Stromal cell of bone marrow (primary cell): ENCODE results near the gene KLHL36.

Source experiments
- DNase-seq: peaks from one replicate; pipeline ENCODE4 v3.0.0-alpha.2; 2012; ENCODE audit warnings: low read depth

The KLHL36 gene

GRCh38 chr16:84648595-84649510, 542 bp downstream of the KLHL36 start:
- no peak for DNase-seq

- no peak for DNase-seq
Measured at GRCh38 chr16:84649511-84649861, 1.2 kb downstream of the KLHL36 start.

GRCh38 chr16:84650062-84650991, 2.0 kb downstream of the KLHL36 start:
- no peak for DNase-seq

- no peak for DNase-seq
Measured at GRCh38 chr16:84652566-84652965, 4.3 kb downstream of the KLHL36 start.

GRCh38 chr16:84654238-84654637, 5.9 kb downstream of the KLHL36 start:
- DNase-seq = no peak

- no peak for DNase-seq
Measured at GRCh38 chr16:84654998-84655397, 6.7 kb downstream of the KLHL36 start.

- DNase-seq = no peak
Measured at GRCh38 chr16:84656649-84657048, 8.3 kb downstream of the KLHL36 start.

GRCh38 chr16:84657229-84657837, 9.0 kb downstream of the KLHL36 start:
- DNase-seq = no peak

GRCh38 chr16:84658690-84659089, 10.4 kb downstream of the KLHL36 start:
- no peak for DNase-seq

GRCh38 chr16:84659656-84660300, 11.5 kb downstream of the KLHL36 start:
- DNase-seq = no peak

- DNase-seq = no peak
Measured at GRCh38 chr16:84660973-84661372, 12.7 kb downstream of the KLHL36 start.

- no peak for DNase-seq
Measured at GRCh38 chr16:84661418-84662060, 13.2 kb downstream of the KLHL36 start.

GRCh38 chr16:84662471-84662870, 14.2 kb downstream of the KLHL36 start:
- DNase-seq = no peak

- no peak for DNase-seq
Measured at GRCh38 chr16:84663433-84664101, 15.3 kb downstream of the KLHL36 start.

- DNase-seq = no peak
Measured at GRCh38 chr16:84665359-84665758, 17.0 kb downstream of the KLHL36 start.

GRCh38 chr16:84665843-84666242, 17.5 kb downstream of the KLHL36 start:
- no peak for DNase-seq

GRCh38 chr16:84667600-84668309, 19.4 kb downstream of the KLHL36 start:
- DNase-seq = no peak

GRCh38 chr16:84670063-84670462, 21.8 kb downstream of the KLHL36 start:
- no peak for DNase-seq

GRCh38 chr16:84672276-84673202, 24.2 kb downstream of the KLHL36 start:
- DNase-seq = peak; percentile 37
